Thoracic aorta (tissue), 2 donors: ENCODE data around the gene DIP2C. TPM values are rescaled to one million over a fixed set of nuclear protein-coding genes. Genes with fewer than 3 reads are reported as not detected.
"Not testable (repeated sequence)": the region's sequence is repeated elsewhere in the genome, so short reads cannot be mapped to it uniquely, and the experiment has no call there.

Source experiments
- ATAC-seq: fragments of 150-250 bp; one replicate; pipeline ENCODE4 v1.8.0; 2017; ENCODE audit warnings: low read depth; ENCODE audit not compliant: insufficient number of reproducible peaks, low FRiP score
- DNase-seq: peaks from one replicate; pipeline ENCODE4 v3.0.0-alpha.2; 2020; ENCODE audit warnings: low spot score
- H3K27ac ChIP-seq, 2 donors: fragments of 200-600 bp; sonication (generic); 1 replicate in 1 of 2; 2 replicates in 1 of 2; pipeline ENCODE4 v1.5.1; 2016; ENCODE audit warnings: mild to moderate bottlenecking in 2 of 2, moderate library complexity in 2 of 2
- H3K27me3 ChIP-seq: fragments of 200-600 bp; sonication (generic); replicated peaks from 2 replicates; pipeline ENCODE4 v1.6.0; 2016; ENCODE audit warnings: mild to moderate bottlenecking; ENCODE audit not compliant: insufficient read depth
- H3K36me3 ChIP-seq: fragments of 200-600 bp; sonication (generic); one replicate; pipeline ENCODE4 v1.5.1; 2016
- H3K4me1 ChIP-seq, 2 donors: fragments of 200-600 bp; sonication (generic); 1 replicate in 1 of 2; 2 replicates in 1 of 2; pipeline versions ENCODE4 v1.5.1 to v1.6.0; 2016; ENCODE audit warnings: low read depth in 2 of 2, mild to moderate bottlenecking in 1 of 2; ENCODE audit not compliant: control insufficient read depth in 1 of 2
- H3K4me3 ChIP-seq: fragments of 200-600 bp; sonication (generic); 2 replicates; pipeline ENCODE4 v1.5.1; 2016; ENCODE audit warnings: mild to moderate bottlenecking
- H3K9me3 ChIP-seq: fragments of 200-600 bp; sonication (generic); 2 replicates; pipeline ENCODE4 v1.5.1; 2016
- CTCF ChIP-seq: fragments of 200-600 bp; sonication (generic); IDR thresholded peaks from one replicate; pipeline ENCODE4 v1.5.1; 2019; ENCODE audit warnings: antibody characterized with exemption
- total RNA-seq, 2 donors: library from RNA; depleted of rRNA; stranded (reverse); fragments of >200 nt; gene quantifications; one replicate each; pipeline versions ENCODE4 v1.1.0 to v1.2.3, GENCODE V29; 2016

Gene DIP2C
- total RNA-seq, 2 donors from 2014 or later = 36.8 to 44.0 TPM

GRCh38 chr10:348456-348855 lies 341.0 kb downstream of the DIP2C start:
- no peak overlapping the region for H3K4me3 ChIP-seq
- peaks cover 38% of the 10 kb centered on the region for H3K36me3 ChIP-seq
- no peak overlapping the region for H3K27ac ChIP-seq
- no peak for TF ChIP-seq CTCF
- H3K27me3 ChIP-seq = no peaks in the 10 kb centered on the region
- ATAC-seq = no peak
- H3K4me1 ChIP-seq = no peaks in the 10 kb centered on the region
- no peak for DNase-seq
- no peaks in the 10 kb centered on the region for H3K9me3 ChIP-seq

GRCh38 chr10:347774-348173 lies 341.7 kb downstream of the DIP2C start:
- H3K27me3 ChIP-seq, H3K9me3 ChIP-seq, H3K4me3 ChIP-seq, H3K27ac ChIP-seq, ATAC-seq, DNase-seq, H3K4me1 ChIP-seq: not testable (repeated sequence)
- peaks cover 38% of the 10 kb centered on the region for H3K36me3 ChIP-seq

- not testable (repeated sequence) for H3K9me3 ChIP-seq, H3K4me1 ChIP-seq, H3K27ac ChIP-seq, H3K4me3 ChIP-seq, H3K27me3 ChIP-seq, DNase-seq, ATAC-seq
- peaks cover 39% of the 10 kb centered on the region for H3K36me3 ChIP-seq
Observed at GRCh38 chr10:347190-347589, 342.3 kb downstream of the DIP2C start.

- H3K36me3 ChIP-seq = peaks cover 35% of the 10 kb centered on the region
Observed at GRCh38 chr10:344582-345200, 344.8 kb downstream of the DIP2C start.

GRCh38 chr10:343231-344220 lies 345.9 kb downstream of the DIP2C start:
- DNase-seq (no peak), ATAC-seq (no peak)
- Histone ChIP-seq H3K4me1 (peaks cover 10 to 14% of the 10 kb centered on the region in 2 donors), H3K36me3 (peaks cover 32% of the 10 kb centered on the region), H3K27ac (no peak overlapping the region), H3K9me3 (no peaks in the 10 kb centered on the region), H3K4me3 (no peak overlapping the region), H3K27me3 (no peaks in the 10 kb centered on the region)
- no peak for TF ChIP-seq CTCF

More at GRCh38 chr10:344582-345200, 344.8 kb downstream of the DIP2C start:
- DNase-seq = no peak
- Histone ChIP-seq H3K9me3 (no peaks in the 10 kb centered on the region), H3K4me3 (no peak overlapping the region), H3K4me1 (peaks cover 0 to 2% of the 10 kb centered on the region in 2 donors), H3K27me3 (no peaks in the 10 kb centered on the region), H3K27ac (no peak overlapping the region)
- no peak for TF ChIP-seq CTCF
- ATAC-seq = no peak

GRCh38 chr10:341081-341740 lies 348.3 kb downstream of the DIP2C start:
- peaks cover 15 to 16% of the 10 kb centered on the region in 2 donors for H3K4me1 ChIP-seq
- ATAC-seq (no peak), DNase-seq (no peak)
- peaks cover 24% of the 10 kb centered on the region for H3K36me3 ChIP-seq
- H3K4me3 ChIP-seq = no peak overlapping the region
- no peak for TF ChIP-seq CTCF
- no peaks in the 10 kb centered on the region for H3K27me3 ChIP-seq
- no peaks in the 10 kb centered on the region for H3K9me3 ChIP-seq
- H3K27ac ChIP-seq = no peak overlapping the region
